ENCODE results near the gene OSBPL9. TPM values are rescaled to one million over a fixed set of nuclear protein-coding genes. Genes with fewer than 3 reads are reported as not detected.

OSBPL9 gene
- total RNA-seq, 1 experiment from 2014 or later: 169 TPM

DNA sequence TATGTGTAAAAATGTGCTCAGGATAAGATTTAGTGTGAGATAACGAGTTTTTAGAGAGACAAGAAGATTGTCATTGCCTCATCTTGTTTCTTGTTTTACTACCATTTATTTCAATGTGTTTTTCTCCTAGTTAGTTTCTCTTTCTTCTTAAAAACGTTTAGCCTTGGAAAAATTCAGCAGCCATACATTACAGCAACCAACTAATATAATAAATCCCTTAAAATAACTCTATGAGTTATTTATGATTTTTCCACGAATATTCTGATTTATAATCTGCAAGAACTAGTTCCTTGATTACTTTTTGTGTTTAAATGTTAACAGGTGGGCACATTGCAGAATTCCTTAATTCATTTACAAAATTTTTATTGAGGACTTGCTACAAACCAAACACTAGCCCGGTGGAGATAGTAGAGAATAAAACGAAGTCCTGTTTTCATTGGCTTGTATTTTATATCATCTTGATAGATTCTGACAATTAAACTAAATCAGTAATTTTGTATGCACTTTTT is 118.9 kb downstream of the OSBPL9 start:
- in situ Hi-C loops (cut with HindIII; ENCODE audit: low pct_unique_long_range_greater_than_20kb, low sequenced_read_pairs): no loop called here

DNA sequence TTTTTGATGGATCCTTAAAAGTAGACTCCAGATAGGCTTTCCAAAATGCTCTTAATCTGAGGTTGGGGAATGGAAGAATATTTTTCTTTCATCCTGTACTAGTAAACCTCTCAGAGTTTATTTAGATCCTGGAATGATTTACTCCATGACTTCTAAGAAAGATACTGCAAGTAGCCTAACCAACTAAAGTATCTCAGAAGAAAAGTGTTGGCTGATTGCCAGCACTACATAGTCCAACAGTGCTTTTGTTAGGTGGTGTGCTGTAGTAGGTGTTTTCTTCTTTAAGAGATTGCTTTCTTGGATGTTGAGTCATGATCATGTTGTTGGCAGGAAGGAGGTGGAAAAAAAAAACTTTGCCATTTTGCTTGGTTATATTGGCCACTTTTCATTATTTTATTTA is 119.8 kb downstream of the OSBPL9 start:
- peak; percentile 47 for DNase-seq (ENCODE audit: low read depth, low spot score)

More for the DNA sequence above, 118.9 kb downstream of the OSBPL9 start:
- no peak for DNase-seq (ENCODE audit: low read depth, low spot score)

DNA sequence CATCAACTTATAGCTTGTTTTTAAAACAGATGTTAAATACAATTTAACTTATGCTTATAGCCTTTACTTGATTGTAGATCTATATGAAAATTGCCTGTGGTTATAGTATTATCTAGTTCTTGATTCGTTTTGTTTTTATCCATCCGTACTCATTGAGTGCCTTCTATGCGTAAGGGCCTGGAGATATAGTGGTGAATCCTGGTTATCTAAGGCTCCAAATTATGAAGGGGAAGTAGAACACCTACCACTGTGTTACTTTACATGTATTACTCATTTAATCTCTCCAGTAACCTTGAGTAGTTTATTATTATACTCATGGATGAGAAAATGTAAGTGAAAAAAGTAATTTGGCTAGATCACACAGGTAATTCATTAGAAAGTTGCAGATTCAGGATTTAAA is 121.8 kb downstream of the OSBPL9 start:
- no peak for DNase-seq (ENCODE audit: low read depth, low spot score)
- in situ Hi-C loops (cut with HindIII; ENCODE audit: low pct_unique_long_range_greater_than_20kb, low sequenced_read_pairs): no loop called here

More for the DNA sequence above, 119.8 kb downstream of the OSBPL9 start:
- in situ Hi-C loops (cut with HindIII; ENCODE audit: low pct_unique_long_range_greater_than_20kb, low sequenced_read_pairs): no loop called here

DNA sequence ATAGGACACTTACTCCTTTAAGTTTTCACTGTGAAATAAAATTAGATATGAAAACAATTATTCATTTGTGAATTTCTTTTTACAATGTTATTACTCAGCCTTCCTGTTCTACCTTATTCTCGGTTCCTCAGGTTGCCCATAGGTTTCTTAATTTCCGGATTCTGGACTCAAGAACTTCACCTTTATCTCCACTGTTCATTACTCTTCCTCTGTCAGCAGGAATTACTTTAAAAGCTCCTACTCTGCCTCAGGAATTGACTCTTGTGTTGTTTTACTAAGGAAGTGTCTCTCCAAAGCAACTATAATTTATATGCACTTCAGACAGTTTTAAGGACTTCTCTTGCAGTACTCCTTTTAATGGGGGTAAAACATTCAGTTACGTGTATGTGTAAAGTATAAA is 123.8 kb downstream of the OSBPL9 start:
- no peak for DNase-seq (ENCODE audit: low read depth, low spot score)
- in situ Hi-C loops (cut with HindIII; ENCODE audit: low pct_unique_long_range_greater_than_20kb, low sequenced_read_pairs): no loop called here

DNA sequence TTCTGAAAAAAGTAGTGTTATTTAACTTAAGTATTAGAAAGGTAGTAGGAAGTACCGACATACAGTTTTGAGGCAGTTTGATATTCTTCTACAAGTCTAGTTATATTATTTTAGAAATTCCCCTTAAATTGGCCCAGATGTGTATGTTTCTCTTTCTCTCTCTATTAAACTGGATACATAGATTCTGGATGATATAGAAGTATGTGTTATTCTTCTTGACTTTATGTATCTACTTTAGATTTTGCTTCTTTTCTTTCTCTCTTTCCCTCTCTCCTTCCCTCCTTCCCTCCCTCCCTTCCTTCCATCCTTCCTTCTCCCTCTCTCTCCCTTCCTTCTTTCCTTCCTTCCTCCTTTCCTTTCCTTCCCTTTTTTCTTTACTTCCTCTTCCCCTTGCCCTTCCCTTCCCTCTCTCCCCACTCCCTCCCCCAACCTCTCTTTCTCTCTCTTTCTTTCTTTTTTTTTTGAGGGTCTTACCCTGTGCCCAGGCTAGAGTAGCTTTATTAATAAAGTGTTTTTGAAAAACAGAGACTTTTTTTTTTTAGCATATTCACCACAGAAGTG is 124.3 kb downstream of the OSBPL9 start:
- in situ Hi-C loops (cut with HindIII; ENCODE audit: low pct_unique_long_range_greater_than_20kb, low sequenced_read_pairs): no loop called here
- no peak for DNase-seq (ENCODE audit: low read depth, low spot score)

DNA sequence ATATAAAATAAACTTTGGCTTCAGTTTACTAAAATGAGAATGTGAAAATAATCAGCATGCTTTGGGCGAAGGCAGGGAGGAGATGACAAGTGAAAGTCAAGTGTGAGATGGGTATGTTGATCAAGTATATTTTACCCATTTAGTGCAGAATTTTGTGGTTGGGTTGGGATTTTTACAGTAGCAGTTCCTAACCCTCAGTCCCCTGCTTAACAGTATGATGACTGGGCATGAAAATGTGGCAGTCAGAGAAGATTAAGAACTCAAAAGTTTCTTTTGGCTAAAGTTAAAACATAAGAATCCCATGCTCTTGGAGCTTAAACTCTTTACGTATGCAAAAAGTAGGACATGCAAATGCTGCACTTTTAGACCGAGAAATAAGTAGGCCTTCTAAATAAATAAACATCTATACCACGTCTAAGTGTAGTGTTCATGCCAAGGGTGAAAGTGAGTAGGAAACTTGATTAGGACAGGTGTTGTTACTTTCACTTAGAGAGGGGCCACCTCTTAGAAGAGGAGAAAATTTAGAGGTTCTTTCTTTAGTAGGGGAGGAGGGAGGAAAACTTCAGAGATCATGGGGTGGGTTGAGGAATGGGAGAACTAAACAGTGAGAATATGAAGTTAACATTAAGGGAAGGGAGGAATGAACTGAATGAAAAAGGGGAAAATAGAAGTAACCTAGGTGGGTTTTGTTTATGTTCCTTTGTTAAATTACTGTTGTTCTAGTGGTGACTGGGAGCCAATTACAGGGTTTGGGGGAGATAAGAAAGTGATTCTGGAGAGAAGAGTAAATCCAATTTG is 127.8 kb downstream of the OSBPL9 start:
- in situ Hi-C loops (cut with HindIII; ENCODE audit: low pct_unique_long_range_greater_than_20kb, low sequenced_read_pairs): no loop called here
- no peak for DNase-seq (ENCODE audit: low read depth, low spot score)

DNA sequence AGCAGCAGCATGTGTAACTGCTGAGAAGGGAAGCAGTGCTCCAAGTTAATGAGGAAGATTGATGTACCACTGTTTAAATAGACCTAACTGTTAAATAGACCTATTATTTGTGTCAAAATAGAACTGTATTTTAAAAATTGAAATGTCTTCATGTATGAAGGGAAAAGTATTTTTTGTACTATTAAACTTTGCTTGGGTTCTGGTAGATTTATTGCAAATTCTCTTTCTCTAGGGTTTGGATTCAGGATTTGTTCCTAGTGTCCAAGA is 128.3 kb downstream of the OSBPL9 start:
- in situ Hi-C loops (cut with HindIII; ENCODE audit: low pct_unique_long_range_greater_than_20kb, low sequenced_read_pairs): no loop called here
- no peak for DNase-seq (ENCODE audit: low read depth, low spot score)

DNA sequence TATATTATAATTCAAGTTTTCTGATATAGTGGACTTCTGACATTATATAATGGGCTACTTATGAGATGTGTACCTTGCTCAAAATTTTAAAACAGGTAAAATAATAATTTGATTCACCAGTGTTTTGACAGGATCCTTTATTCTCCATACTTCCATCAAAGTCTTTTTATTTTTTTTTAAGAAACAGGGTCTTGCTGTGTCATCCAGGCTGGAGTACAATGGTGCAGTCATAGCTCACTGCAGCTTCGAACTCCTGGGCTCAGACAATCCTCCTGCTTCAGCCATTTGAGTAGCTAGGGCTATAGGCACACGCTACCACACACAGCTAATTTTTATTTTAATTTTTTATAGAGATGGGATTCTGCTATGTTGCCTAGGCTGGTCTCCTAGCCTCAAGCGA is 132.3 kb downstream of the OSBPL9 start:
- DNase-seq (ENCODE audit: low read depth, low spot score): no peak
- in situ Hi-C loops (cut with HindIII; ENCODE audit: low pct_unique_long_range_greater_than_20kb, low sequenced_read_pairs): no loop called here

DNA sequence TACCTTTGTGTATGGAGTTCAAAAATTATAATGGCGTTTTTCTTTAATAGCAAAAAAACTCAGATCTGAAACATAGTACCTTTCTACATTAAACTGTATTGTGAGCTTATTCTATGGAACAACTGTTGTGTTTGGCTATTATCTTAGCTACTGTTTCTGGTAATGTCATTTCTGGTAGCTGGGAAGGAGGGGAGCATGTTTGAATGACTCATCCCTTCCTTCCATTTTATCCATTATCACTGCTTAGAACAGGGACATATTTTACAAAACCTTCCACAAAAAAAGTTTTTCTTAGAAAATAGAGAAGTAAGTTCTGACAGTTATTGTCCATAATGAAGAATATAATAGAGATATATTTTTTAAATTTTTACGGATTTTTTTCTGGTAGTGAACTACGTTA is 133.3 kb downstream of the OSBPL9 start:
- in situ Hi-C loops (cut with HindIII; ENCODE audit: low pct_unique_long_range_greater_than_20kb, low sequenced_read_pairs): no loop called here
- DNase-seq (ENCODE audit: low read depth, low spot score): no peak

DNA sequence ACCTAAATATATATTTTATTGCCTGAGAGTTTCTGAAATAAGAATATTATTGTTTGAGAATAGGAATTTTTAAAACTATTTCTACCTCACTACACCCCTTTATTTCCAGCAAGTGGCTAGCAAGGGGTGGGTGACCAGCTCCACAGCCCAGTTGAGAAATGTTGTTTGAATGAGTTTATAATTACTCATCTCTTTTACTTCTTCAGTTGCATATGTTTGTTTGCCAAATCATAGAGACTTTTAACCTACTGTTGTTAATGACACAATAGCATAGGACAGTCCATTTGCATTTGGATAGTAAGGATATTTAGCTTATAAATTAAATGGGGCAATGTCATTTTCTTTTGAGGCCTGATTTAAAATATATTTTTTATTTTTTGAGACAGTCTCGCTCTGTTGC is 133.8 kb downstream of the OSBPL9 start:
- no peak for DNase-seq (ENCODE audit: low read depth, low spot score)
- in situ Hi-C loops (cut with HindIII; ENCODE audit: low pct_unique_long_range_greater_than_20kb, low sequenced_read_pairs): no loop called here

DNA sequence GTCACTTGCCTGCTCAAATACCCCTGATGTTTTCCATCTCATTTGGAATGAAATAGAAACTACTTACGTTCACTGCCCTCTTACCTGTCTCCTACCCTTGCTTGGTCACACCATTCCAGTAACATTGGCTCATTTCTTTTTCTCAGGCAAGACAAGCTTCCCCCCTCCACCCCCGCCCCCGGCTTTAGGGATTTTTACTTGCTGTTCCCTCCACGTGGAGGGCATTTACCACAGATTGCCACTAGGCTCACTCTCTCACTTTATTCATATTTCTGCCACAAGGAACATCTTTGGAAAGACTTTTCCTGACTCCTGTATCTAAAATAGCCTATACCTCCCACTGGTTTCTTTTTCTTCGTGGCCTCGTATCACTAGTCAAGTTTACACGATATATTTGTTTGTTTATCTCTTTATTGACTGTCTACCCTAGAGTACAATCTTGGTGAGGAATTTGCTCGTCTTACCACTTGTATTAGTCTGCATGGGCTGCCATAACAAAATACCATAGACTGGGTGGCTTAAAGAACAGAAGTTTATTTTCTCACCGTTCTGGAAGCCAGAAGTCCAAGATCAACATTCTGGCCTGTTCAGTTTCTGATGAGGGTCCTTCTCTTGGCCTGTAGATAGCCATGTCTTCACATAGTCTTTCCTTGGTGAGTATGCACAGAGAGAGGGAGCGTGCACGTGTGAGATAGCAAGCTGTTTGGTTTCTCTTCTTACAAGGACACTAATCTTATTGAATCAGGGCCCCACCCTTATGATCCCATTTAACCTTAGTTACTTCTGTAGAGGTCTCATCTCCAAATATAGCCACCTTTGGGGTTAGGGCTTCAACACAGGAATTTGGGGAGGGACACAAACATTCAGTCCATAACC is 135.4 kb downstream of the OSBPL9 start:
- in situ Hi-C loops (cut with HindIII; ENCODE audit: low pct_unique_long_range_greater_than_20kb, low sequenced_read_pairs): no loop called here

DNA sequence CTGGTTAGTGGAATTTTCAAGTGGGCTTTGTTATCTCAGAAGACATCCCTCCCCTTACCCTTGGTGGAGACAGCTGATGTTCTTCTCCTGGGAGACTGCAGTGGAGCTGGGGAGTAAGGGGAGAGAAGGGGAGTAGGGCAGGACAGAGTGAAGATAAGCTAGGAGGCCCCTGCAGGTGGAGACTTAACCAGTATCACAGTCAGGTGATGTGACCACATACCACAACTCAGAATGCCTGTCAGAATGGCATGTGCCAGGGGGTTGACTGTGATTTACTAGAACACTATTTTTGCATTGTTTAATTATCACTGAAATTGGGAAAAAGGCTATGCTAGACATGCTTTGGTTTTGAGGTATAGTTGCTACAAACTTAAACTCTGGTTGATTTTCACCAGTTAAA is 137.1 kb downstream of the OSBPL9 start:
- no peak for DNase-seq (ENCODE audit: low read depth, low spot score)
- in situ Hi-C loops (cut with HindIII; ENCODE audit: low pct_unique_long_range_greater_than_20kb, low sequenced_read_pairs): no loop called here

More for the DNA sequence above, 135.4 kb downstream of the OSBPL9 start:
- no peak for DNase-seq (ENCODE audit: low read depth, low spot score)

DNA sequence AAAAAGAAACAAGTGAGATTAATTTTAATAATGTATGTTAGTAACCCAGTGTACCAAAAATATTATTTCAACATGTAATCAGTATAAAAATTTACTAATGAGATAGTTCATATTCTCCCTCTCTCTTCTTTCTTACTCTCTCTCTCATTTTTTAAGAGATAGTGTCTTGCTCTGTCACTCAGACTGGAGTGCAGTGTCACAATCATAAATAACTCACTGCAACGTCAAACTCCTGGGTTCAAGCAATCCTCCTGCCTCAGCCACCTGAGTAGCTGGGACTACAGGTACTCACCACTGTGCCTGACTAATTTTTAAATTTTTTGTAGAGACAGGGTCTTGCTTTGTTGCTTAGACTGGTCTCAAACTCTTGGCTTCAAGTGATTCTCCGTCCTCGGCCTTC is 137.8 kb downstream of the OSBPL9 start:
- in situ Hi-C loops (cut with HindIII; ENCODE audit: low pct_unique_long_range_greater_than_20kb, low sequenced_read_pairs): no loop called here
- DNase-seq (ENCODE audit: low read depth, low spot score): no peak

DNA sequence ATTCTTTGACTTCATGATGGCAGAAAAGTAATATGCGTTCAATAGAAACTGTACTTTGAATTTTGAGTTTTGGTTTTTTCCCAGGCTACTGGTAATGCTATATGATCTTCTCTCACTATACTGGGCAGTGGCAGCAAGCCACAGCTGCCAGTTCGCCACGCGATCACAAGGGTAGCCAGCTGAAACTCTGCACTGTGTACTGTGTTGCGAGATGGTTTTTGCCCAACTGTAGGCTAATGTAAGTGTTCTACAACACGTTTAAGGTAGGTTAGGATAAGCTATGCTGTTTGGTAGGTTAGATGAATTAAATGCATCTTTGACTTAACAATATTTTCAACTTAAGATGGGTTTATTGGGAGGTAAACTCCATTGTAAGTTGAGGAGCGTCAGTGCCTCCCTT is 138.5 kb downstream of the OSBPL9 start:
- no peak for DNase-seq (ENCODE audit: low read depth, low spot score)
- in situ Hi-C loops (cut with HindIII; ENCODE audit: low pct_unique_long_range_greater_than_20kb, low sequenced_read_pairs): no loop called here

DNA sequence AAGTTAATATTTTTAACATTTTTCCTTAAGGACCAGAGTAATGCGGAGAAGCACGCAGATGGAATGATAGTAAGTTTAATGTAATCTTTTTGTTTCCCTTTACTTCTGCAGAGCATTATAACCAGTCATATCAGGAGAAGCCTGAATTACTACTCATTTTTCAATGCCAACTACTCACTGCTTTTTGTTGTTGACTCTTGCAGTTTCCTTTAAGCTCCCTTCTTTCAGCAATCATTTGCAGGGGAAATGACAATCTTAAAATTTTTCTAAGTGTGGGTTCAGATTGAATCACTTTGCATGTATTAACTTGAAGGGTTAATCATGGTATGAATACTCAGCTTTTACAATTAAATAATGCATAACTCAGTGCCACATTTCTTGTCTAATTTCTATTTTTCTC is 139.4 kb downstream of the OSBPL9 start:
- in situ Hi-C loops (cut with HindIII; ENCODE audit: low pct_unique_long_range_greater_than_20kb, low sequenced_read_pairs): no loop called here
- DNase-seq (ENCODE audit: low read depth, low spot score): no peak

DNA sequence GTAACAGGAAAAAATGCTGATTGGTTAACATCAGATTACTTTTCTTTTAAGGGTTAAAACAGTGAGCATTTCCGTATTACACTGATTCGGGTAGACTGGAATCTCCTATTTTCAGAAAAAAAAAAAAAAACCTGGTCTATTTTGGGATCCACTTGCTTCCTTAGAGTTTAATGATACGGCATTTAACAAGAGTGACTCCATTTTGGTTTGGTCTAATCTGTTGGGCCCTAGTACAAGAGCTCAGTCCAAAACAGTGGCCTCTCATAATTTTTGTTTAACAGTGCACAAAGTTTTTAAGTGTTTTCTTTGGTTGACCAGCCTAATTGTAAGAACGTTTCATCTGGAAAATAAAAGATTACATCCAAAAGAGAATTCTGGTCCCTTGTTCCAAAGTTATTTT is 141.4 kb downstream of the OSBPL9 start:
- in situ Hi-C loops (cut with HindIII; ENCODE audit: low pct_unique_long_range_greater_than_20kb, low sequenced_read_pairs): no loop called here
- DNase-seq (ENCODE audit: low read depth, low spot score): no peak

DNA sequence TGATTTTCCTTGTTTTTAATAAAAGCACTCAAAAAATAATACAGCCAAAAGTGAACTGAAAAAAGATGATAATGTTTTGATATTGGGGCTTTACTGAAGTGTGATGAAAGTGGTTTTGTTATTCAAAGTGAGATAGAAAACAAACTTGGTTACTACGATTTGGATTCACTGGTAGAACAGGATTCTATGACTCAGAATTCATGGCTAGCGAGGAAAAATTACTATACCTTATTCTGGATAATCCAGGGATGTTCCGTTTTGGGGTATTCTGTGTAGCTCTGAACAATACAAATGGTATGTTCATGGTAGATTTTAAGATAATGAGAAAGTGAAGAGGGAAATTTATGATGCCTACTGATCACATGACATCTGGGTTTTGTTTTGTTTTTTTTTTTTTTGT is 144.0 kb downstream of the OSBPL9 start:
- DNase-seq (ENCODE audit: low read depth, low spot score): no peak
- in situ Hi-C loops (cut with HindIII; ENCODE audit: low pct_unique_long_range_greater_than_20kb, low sequenced_read_pairs): no loop called here

DNA sequence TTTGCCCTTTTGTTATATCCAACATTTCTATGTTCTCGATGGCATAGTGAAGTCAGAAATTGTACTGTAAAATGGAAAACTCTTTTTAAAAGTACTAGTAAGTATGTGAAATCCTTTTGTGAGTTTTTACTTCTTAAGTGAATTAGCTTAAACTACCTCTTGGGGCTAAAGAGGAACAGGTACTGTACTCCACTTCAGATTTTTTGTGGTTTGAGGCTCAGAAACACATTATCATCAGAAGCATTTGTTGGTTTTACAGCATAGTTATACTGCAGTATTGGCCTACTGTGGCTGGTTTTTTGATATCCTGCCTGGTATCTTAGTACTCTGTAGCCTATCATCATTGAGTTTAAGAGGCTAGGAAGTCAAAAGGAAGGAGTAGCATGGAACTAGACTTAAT is 144.5 kb downstream of the OSBPL9 start:
- in situ Hi-C loops (cut with HindIII; ENCODE audit: low pct_unique_long_range_greater_than_20kb, low sequenced_read_pairs): no loop called here

More for the DNA sequence above, 144.5 kb downstream of the OSBPL9 start:
- no peak for DNase-seq (ENCODE audit: low read depth, low spot score)
